H1 (cell line): ENCODE measurements around the gene C5orf46. TPM values are rescaled to one million over a fixed set of nuclear protein-coding genes. Genes with fewer than 3 reads are reported as not detected.
A peak's percentile ranks its signal among the peaks of the same experiment; 100 is the strongest.

Experiments used
- BCL11A ChIP-seq, 2 experiments: IDR thresholded peaks; one replicate each; pipeline ENCODE4 v1.6.1; 2011; ENCODE audit warnings: low read depth in 2 of 2, low read length in 2 of 2, mild to moderate bottlenecking in 2 of 2
- CREB1 ChIP-seq: IDR thresholded peaks from 2 replicates; pipeline ENCODE4 v1.6.1; 2012; ENCODE audit warnings: inconsistent platforms
- CTBP2 ChIP-seq: IDR thresholded peaks from 2 replicates; pipeline ENCODE4 v1.7.0; 2011; ENCODE audit warnings: borderline replicate concordance, mild to moderate bottlenecking, moderate library complexity, mixed read lengths, low read length; ENCODE audit not compliant: insufficient read depth, insufficient read length
- EGR1 ChIP-seq: IDR thresholded peaks from 2 replicates; pipeline ENCODE4 v1.6.1; 2011; ENCODE audit warnings: low read depth, low read length, borderline replicate concordance
- NANOG ChIP-seq: IDR thresholded peaks from 2 replicates; pipeline ENCODE4 v1.6.1; 2011; ENCODE audit warnings: low read length, low read depth, mild to moderate bottlenecking, inconsistent platforms; ENCODE audit not compliant: insufficient read depth, poor library complexity, severe bottlenecking
- POLR2A ChIP-seq, 2 experiments: IDR thresholded peaks; 1 replicate in 1 of 2; 2 replicates in 1 of 2; pipeline ENCODE4 v1.6.1; 2011; ENCODE audit warnings: low read depth in 2 of 2, low read length in 2 of 2, mild to moderate bottlenecking in 2 of 2; ENCODE audit errors: control extremely low read depth in 1 of 2
- POLR2AphosphoS5 ChIP-seq: IDR thresholded peaks from 2 replicates; pipeline ENCODE4 v1.6.1; 2011; ENCODE audit warnings: low read depth, low read length
- RNF2 ChIP-seq: fragments of 200-900, 300-1000 bp; sonication (generic); IDR thresholded peaks from 2 replicates; pipeline ENCODE4 v1.7.1; 2016; ENCODE audit warnings: borderline replicate concordance, low read depth, mild to moderate bottlenecking, antibody characterized with exemption, low read length; ENCODE audit not compliant: poor library complexity, severe bottlenecking; ENCODE audit errors: missing control alignments
- SRF ChIP-seq: IDR thresholded peaks from 2 replicates; pipeline ENCODE4 v1.6.1; 2011; ENCODE audit warnings: mild to moderate bottlenecking, low read depth, low read length, moderate library complexity
- TAF1 ChIP-seq: IDR thresholded peaks from 2 replicates; pipeline ENCODE4 v1.6.1; 2011; ENCODE audit warnings: mild to moderate bottlenecking, low read depth, low read length
- polyA plus RNA-seq, 7 experiments: library from polyadenylated mRNA; depleted of rRNA in 3 of 7; stranded (reverse) in 5 of 7; unstranded in 2 of 7; fragments of >200 nt in 5 of 7; fragments of 200-250 nt in 2 of 7; gene quantifications; 1 replicate in 5 of 7; 2 replicates in 1 of 7; 4 replicates in 1 of 7; pipeline versions ENCODE4 v1.2.1 to v1.2.3, GENCODE V29; 2011 to 2013; ENCODE audit warnings: missing spikeins in 2 of 7, mixed read lengths in 2 of 7
- total RNA-seq: library from RNA; stranded (reverse); fragmentation: NEBNext Ultra II Directional; extraction: Animal tissue kit (Norgen Biotek cat#: 25700); gene quantifications from 2 replicates; pipeline ENCODE4 v1.2.1, GENCODE V29; 2021

The C5orf46 gene
- total and polyA plus RNA-seq, 2 of the 8 experiments (the other 6 are each of a cell fraction or from before 2014, with no cell fraction given) = not detected

DNA sequence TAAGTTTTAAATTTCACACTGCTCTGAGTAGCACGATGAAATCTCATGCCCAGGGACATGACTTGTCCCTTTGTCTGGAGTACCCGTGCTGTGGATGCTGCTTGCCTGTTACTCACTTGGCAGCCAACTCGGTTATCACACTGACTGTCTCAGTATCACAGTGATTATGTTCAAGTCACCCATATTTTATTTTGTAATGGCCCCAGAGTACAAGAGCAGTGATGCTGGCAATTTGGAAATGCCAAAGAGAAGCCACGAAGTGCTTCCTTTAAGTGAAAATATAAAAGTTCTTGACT, 50.6 kb downstream of the C5orf46 start (continued):
- TF ChIP-seq SRF = no peak
- TF ChIP-seq TAF1 = no peak
- TF ChIP-seq CTBP2 = no peak
- peak; percentile 19 to 62 for TF ChIP-seq POLR2A (IDR thresholded peaks at IDR 0.05; ENCODE audit: control extremely low read depth in 1 of 2, low read depth in 2 of 2, low read length in 2 of 2)
- no peak for TF ChIP-seq CREB1
- TF ChIP-seq POLR2AphosphoS5 = peak; percentile 88
- no peak for TF ChIP-seq EGR1
- no peak for TF ChIP-seq RNF2
- TF ChIP-seq BCL11A (IDR thresholded peaks at IDR 0.05; ENCODE audit: low read depth in 2 of 2, low read length in 2 of 2) = no peak
- TF ChIP-seq NANOG = no peak
- TF ChIP-seq, all 59 proteins: peak for 4
